ENCODE results near the gene PTTG1IP.

GRCh38 chr21:44846224-44846484 lies 27.3 kb downstream of the PTTG1IP start:
- TF ChIP-seq TAF1 (IDR thresholded peaks at IDR 0.05; ENCODE audit: low read depth, low read length) (no peak), POLR2A (IDR thresholded peaks at IDR 0.05; ENCODE audit: low read depth, low read length) (no peak), POLR2AphosphoS5 (IDR thresholded peaks at IDR 0.05; ENCODE audit: low read depth, low read length) (no peak), PAX5 (IDR thresholded peaks at IDR 0.05; ENCODE audit: insufficient read depth, low read length, severe bottlenecking) (no peak)

Data from GM12891 (cell line).